ENCODE results near the gene TNP2.
"Not testable (repeated sequence)": the region's sequence is repeated elsewhere in the genome, so short reads cannot be mapped to it uniquely, and the experiment has no call there.

The TNP2 gene

DNA sequence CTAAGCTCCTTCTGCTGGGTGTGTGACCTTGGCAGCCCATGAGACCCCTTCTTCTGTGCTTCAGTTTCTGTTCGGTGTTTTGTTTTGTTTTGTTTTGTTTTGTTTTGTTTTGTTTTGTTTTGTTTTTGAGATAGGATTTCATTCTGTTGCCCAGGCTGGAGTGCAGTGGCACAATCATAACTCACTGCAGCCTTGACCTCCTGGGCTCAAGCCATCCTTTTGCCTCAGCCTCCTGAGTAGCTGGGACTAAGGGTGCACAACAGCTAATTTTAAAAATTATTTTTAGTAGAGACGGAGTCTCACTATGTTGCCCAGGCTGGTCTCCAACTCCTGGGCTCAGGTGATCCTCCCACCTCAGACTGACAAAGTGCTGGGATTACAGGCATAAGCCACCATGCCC is 48.6 kb downstream of the TNP2 start:
- not testable (repeated sequence) for DNase-seq (ENCODE audit: low read depth, low spot score)

DNA sequence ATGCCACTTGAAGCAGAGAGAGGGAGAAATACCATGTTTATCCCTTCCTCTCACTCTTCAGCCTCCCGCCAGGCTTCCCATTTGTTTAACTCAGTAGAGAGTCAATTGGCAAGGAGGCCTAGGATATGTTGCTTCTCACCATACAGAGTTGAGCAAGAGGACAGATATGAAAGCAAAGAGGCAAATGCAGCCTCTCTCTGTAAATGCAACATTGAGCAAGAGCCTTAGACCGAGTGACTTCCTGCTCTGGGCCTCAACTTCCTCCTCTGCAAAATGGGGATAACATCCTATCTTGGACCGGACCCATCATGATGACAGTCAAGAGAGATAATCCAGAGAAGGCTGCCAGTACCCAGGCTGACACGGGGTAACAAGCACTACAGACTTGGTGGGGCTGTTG is 49.9 kb downstream of the TNP2 start:
- DNase-seq (ENCODE audit: low read depth, low spot score): no peak

DNA sequence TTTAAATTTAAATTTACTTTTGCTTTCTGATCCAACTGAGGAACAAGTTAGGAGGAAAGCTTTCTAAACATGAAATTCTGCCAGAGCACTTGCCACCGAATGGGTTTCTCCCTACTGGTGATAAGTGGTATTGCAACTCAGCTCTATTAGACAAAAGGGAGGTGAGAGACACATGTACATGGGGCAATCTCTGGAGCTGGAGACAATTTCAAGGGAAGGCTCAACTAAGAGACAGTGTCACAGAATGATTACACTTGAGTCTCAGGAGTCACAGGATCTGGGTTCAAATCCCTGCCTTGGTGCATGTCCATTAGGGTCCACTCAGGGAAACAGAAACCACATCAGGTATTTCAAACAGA is 50.5 kb downstream of the TNP2 start:
- DNase-seq (ENCODE audit: low read depth, low spot score): no peak
